ENCODE data around the gene PATJ.

DNA sequence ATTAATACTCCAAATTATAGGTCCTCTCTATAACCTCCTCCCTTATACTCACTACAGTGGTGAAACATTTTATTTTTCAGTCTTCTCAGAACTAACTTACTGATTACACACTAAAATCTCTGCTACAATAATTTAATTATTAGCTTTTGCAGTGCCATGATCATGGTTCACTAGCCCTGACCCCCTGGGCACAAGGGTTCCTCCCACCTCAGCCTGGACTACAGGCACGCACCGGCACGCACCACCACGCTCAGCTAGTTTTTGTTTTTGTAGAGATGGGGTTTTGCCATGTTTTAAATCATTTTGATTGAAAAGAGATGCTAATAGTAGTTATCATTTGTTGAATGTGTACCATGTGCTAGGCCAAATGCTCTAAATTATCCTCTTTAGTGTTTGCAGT, 6.3 kb downstream of the PATJ start:
- TF ChIP-seq, protein P1, sequence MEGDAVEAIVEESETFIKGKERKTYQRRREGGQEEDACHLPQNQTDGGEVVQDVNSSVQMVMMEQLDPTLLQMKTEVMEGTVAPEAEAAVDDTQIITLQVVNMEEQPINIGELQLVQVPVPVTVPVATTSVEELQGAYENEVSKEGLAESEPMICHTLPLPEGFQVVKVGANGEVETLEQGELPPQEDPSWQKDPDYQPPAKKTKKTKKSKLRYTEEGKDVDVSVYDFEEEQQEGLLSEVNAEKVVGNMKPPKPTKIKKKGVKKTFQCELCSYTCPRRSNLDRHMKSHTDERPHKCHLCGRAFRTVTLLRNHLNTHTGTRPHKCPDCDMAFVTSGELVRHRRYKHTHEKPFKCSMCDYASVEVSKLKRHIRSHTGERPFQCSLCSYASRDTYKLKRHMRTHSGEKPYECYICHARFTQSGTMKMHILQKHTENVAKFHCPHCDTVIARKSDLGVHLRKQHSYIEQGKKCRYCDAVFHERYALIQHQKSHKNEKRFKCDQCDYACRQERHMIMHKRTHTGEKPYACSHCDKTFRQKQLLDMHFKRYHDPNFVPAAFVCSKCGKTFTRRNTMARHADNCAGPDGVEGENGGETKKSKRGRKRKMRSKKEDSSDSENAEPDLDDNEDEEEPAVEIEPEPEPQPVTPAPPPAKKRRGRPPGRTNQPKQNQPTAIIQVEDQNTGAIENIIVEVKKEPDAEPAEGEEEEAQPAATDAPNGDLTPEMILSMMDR (conservative IDR thresholded peaks at IDR 0.05; ENCODE audit: low read depth, low read length) = no peak
- TF ChIP-seq EZH2 (IDR thresholded peaks at IDR 0.05; ENCODE audit: low read length, unreplicated experiment) = no peak
